Erythroblast (primary cell): ENCODE results near the gene MLH3.
"Not testable (repeated sequence)": the region's sequence is repeated elsewhere in the genome, so short reads cannot be mapped to it uniquely, and the experiment has no call there.

Experiments used
- DNase-seq, 2 experiments: peaks; one replicate each; lab custom pipeline; 2025; lab: John Stamatoyannopoulos, UW
- GATA1 ChIP-seq: IDR thresholded peaks from 2 replicates; pipeline ENCODE4 v1.6.1; 2011; ENCODE audit warnings: low read depth, mild to moderate bottlenecking, control low read depth, low read length, moderate library complexity
- POLR2A ChIP-seq: IDR thresholded peaks from 2 replicates; pipeline ENCODE4 v1.6.1; 2011; ENCODE audit warnings: mild to moderate bottlenecking, low read length

MLH3 gene

DNA sequence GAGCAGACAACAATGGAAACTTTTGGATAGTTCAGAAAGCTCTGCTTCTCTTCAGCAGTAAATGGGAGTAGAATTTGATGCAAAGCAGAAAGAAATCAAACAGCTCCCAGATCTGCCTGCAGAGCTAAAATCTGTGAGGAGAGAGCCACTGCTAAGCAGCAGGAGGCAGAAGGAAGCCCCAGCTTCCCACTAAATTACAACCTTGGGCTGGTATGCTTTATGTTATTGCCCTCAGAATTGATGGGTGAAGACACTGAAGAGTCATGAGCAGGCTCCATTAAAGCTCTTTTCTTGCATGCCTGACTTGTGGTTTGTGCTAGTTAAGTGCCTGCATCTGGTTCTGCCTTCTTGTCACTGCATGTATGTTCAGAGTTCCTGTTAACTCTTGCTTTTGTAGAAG, 26.5 kb upstream of the MLH3 start:
- no peak for TF ChIP-seq GATA1
- no peak for DNase-seq

DNA sequence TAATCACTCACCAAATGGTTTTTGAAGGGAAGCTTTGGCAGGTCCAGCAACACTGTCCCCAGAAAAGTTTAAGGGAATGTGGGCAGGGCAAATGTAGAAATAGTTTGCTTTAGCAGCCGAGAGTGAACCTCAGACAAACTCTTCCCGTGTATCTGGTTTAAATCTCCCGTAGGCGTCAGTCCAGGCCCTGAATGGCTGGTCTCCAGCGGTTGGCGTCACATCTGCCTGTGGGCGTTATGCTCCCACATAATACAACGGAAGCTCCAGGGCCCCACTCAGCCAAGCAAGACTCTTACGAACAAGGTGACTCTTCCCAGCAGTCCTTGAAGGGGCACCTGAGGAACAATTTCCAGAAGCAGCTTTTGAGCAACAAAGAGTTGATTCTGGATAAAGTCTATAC, 19.1 kb upstream of the MLH3 start:
- DNase-seq: no peak
- TF ChIP-seq GATA1: no peak
- no peak for TF ChIP-seq POLR2A

- no peak for DNase-seq
- TF ChIP-seq GATA1 (no peak), POLR2A (no peak)
Observed at GRCh38 chr14:75069811-75070145, 18.5 kb upstream of the MLH3 start.

DNA sequence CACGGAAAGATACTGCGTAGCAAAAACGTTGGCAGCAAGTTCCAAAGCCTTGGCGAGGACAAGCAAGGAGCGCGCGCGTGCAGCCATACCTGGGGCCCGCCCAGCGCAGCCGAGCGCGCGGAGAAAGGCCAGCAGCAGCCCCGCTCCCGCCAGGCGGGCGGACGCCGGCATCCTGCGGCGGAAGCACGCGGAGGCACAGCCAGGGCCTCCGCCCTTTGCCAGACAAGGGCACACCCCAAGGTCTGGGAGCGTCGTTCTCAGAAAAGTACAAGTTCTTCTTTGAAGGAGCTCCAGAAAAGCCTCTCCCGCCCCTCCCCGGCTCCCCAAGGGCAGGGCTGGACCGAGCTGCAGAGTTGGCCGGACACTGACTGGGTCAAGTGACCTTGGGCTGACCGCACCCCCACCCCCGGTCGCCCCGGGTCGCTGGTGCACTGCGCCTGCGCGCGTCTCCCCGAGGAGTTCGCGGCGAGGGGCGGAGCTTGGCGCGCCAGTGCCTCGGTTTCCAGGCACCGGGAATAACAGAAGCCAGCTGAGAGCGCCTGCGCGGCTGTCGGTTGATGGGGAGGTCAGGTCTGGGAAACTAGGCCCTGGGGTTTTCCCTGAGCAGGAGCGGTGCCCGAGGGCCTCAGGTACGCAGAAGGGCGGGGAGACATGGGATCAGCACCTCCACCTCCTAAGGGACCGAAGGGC, 18.0 kb upstream of the MLH3 start, which contains the start of gene ZC2HC1C:
Gene ZC2HC1C (plus strand): TSS at position 521 of the 690 bp plus-strand sequence. CDS start 933 bp downstream, outside the sequence.
- TF ChIP-seq POLR2A (peak; percentile 85), GATA1 (no peak)
- DNase-seq: peak; percentile 90 to 91

- TF ChIP-seq POLR2A (no peak), GATA1 (no peak)
- no peak for DNase-seq
Observed at GRCh38 chr14:75068294-75069120, 17.2 kb upstream of the MLH3 start.

- DNase-seq: not testable (repeated sequence)
Observed at GRCh38 chr14:75067765-75068164, 16.5 kb upstream of the MLH3 start.

GRCh38 chr14:75067212-75067611, 15.9 kb upstream of the MLH3 start:
- TF ChIP-seq GATA1 (no peak), POLR2A (no peak)
- no peak for DNase-seq

GRCh38 chr14:75066691-75067090, 15.4 kb upstream of the MLH3 start:
- no peak for DNase-seq
- TF ChIP-seq GATA1 (no peak), POLR2A (no peak)

- no peak for DNase-seq
- no peak for TF ChIP-seq GATA1
- TF ChIP-seq POLR2A: no peak
Observed at GRCh38 chr14:75064205-75064567, 12.9 kb upstream of the MLH3 start.

- peak; percentile 93 to 95 for DNase-seq
- TF ChIP-seq POLR2A (peak; percentile 78), GATA1 (no peak)
Observed at GRCh38 chr14:75063491-75064204, 12.4 kb upstream of the MLH3 start, which contains the start of gene ACYP1. ACYP1 (minus strand) TSS chr14:75064024; CDS start chr14:75063553, 471 bp downstream.

DNA sequence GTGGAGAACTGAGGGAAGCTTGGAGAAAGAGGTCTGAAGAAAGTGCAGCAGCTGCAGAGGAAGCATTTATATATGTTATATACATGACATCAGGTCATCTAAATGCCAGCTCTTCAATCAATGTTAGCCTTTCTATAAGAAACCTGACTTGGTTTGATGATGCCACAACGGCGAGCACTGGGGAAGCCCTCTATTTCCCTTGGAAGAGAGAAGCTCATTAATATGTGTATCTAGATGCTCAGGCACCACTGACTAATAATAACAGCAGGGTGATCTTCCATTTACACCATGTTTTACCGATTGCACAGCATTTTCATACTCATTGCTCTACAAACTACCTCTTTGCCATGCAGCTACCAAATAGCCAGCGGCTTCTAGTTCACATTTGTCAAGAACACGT, 11.7 kb upstream of the MLH3 start:
- TF ChIP-seq GATA1 (no peak), POLR2A (no peak)
- DNase-seq: peak; percentile 37 to 62

- no peak for DNase-seq
Observed at GRCh38 chr14:75060420-75060819, 9.2 kb upstream of the MLH3 start.

GRCh38 chr14:75059642-75060041, 8.4 kb upstream of the MLH3 start:
- TF ChIP-seq GATA1 (no peak), POLR2A (no peak)
- DNase-seq: no peak

More at GRCh38 chr14:75060420-75060819, 9.2 kb upstream of the MLH3 start:
- no peak for TF ChIP-seq GATA1
- no peak for TF ChIP-seq POLR2A

DNA sequence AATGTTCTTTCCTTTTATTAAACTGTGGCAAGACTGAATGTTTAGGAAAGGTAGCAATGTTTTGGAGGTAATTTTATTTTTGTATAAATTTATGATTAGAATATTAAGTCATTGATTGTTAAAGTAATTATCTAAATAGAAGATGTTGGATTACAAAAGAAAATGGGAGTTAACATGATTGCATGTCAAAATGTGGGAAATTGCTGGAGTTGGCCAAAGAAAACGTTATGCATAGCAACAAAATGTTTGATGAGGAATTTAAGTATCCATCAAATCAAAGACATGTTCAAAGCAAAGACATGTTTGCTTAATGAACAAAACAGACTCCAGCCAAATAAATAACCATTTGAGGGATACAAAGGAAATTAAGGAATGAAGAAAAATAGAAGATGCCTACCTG, 3.2 kb upstream of the MLH3 start:
- no peak for DNase-seq
- TF ChIP-seq POLR2A: no peak
